Muscle layer of colon (tissue), 2 donors: ENCODE measurements around the gene EHF.

ENCODE experiments used
- H3K27ac ChIP-seq: one replicate; pipeline ENCODE4 v1.7.0; 2013; ENCODE audit warnings: low read depth, mild to moderate bottlenecking, low read length, moderate library complexity
- H3K27me3 ChIP-seq, 2 donors: one replicate each; pipeline ENCODE4 v1.7.0; 2013; ENCODE audit warnings: low read length in 2 of 2, mild to moderate bottlenecking in 2 of 2; ENCODE audit not compliant: insufficient read depth in 2 of 2, control insufficient read depth in 1 of 2
- H3K36me3 ChIP-seq: one replicate; pipeline ENCODE4 v1.7.0; 2013; ENCODE audit warnings: mild to moderate bottlenecking, low read length; ENCODE audit not compliant: insufficient read depth
- H3K4me1 ChIP-seq: one replicate; pipeline ENCODE4 v1.7.0; 2013; ENCODE audit warnings: mild to moderate bottlenecking, low read length; ENCODE audit not compliant: insufficient read depth
- H3K4me3 ChIP-seq, 2 donors: one replicate each; pipeline ENCODE4 v1.7.0; 2013; ENCODE audit warnings: low read length in 2 of 2, low read depth in 1 of 2, mild to moderate bottlenecking in 1 of 2, moderate library complexity in 1 of 2
- H3K9ac ChIP-seq: one replicate; pipeline ENCODE4 v1.7.0; 2013; ENCODE audit warnings: low read length
- H3K9me3 ChIP-seq: one replicate; pipeline ENCODE4 v1.7.0; 2013; ENCODE audit warnings: mild to moderate bottlenecking, low read length
- donor health status: abdominal sarcoma.
- donor health status: Adenocarcinoma of cecum.

Gene EHF

DNA sequence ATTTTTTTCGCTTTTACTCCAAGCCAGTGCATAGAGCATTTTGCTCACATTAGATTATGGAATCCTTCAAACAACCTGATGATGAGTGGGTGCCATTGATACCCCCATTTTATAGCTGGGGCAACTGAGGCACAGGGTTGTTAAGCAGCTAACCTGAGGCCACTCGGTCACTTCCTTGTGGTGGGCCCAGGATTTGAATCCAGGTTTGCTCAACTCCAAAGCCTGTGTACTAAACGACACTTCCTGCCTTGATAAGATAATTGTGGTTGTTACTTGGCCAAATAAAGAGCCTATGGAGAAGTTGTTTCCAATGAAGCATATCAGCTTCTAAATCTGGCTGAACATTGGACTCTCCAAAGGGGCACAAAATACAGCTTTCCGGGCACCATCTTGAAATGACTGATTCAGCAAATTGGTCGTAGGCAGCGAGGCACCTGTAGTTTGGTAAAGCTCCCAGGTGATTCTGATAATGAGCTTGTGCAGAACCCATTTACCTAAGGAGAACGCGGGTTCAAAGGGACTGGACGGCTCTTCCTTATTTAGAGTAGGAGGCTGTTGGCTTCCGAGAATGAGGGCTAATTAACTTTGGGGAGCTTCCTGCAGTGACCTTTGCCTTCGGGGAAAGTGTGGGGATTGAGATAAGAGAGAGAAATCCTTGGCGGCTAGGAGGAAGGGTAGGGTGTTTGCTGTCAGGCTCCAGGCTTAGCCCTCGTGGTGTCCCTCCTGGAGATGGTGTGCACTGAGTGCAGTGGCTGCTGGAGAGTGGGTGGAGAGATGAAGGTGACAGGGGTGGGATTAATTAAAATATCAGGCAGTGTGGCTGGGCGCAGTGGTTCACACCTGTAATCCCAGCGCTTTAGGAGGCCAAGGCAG lies 17.5 kb upstream of the EHF start:
- H3K4me3 ChIP-seq, result no peak overlapping the region
- no peaks in the 10 kb centered on the region for H3K4me1 ChIP-seq
- no peak overlapping the region for H3K27ac ChIP-seq
- H3K9me3 ChIP-seq, result no peaks in the 10 kb centered on the region
- no peaks in the 10 kb centered on the region for H3K27me3 ChIP-seq
- H3K9ac ChIP-seq, result no peak overlapping the region
- H3K36me3 ChIP-seq, result no peaks in the 10 kb centered on the region

- H3K27ac ChIP-seq, result no peak overlapping the region
- H3K27me3 ChIP-seq, result no peaks in the 10 kb centered on the region
- no peak overlapping the region for H3K4me3 ChIP-seq
- no peaks in the 10 kb centered on the region for H3K36me3 ChIP-seq
- no peak overlapping the region for H3K9ac ChIP-seq
- H3K9me3 ChIP-seq, result no peaks in the 10 kb centered on the region
- no peaks in the 10 kb centered on the region for H3K4me1 ChIP-seq
These were observed 16.7 kb upstream of the EHF start for GRCh38 chr11:34604145-34604544.

DNA sequence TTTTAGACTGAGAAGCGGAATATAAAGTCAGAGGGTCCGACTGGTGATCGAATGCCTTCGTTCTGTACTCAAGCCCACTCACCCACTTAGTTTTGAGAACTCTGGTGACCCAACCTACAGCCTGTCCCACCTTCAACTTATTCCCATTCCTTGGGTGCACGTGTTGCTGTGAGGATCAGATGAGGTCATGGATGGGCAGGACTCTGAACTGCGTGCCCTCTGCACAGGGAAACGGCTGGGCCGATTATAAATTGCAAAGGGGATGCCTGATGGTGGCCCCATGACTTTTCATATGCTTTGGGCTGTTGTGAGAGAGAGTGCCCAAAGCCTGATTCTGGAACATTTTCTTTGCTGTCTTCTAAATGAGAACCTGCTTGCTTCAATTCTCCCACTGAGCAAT lies 16.0 kb upstream of the EHF start:
- Histone ChIP-seq H3K36me3 (no peaks in the 10 kb centered on the region), H3K27ac (no peak overlapping the region), H3K4me1 (no peaks in the 10 kb centered on the region)

GRCh38 chr11:34605481-34606325 lies 15.2 kb upstream of the EHF start:
- Histone ChIP-seq H3K27me3 (no peaks in the 10 kb centered on the region), H3K9ac (no peak overlapping the region), H3K36me3 (no peaks in the 10 kb centered on the region), H3K9me3 (no peaks in the 10 kb centered on the region), H3K27ac (no peak overlapping the region), H3K4me3 (no peak overlapping the region), H3K4me1 (no peaks in the 10 kb centered on the region)

More for the DNA sequence above, 16.0 kb upstream of the EHF start:
- Histone ChIP-seq H3K9ac (no peak overlapping the region), H3K4me3 (no peak overlapping the region), H3K27me3 (no peaks in the 10 kb centered on the region), H3K9me3 (no peaks in the 10 kb centered on the region)

GRCh38 chr11:34606326-34607120 lies 14.4 kb upstream of the EHF start:
- no peak overlapping the region for H3K27ac ChIP-seq
- H3K4me1 ChIP-seq, result no peaks in the 10 kb centered on the region
- H3K9ac ChIP-seq, result no peak overlapping the region
- H3K27me3 ChIP-seq, result no peaks in the 10 kb centered on the region
- H3K4me3 ChIP-seq, result no peak overlapping the region
- H3K9me3 ChIP-seq, result no peaks in the 10 kb centered on the region
- H3K36me3 ChIP-seq, result no peaks in the 10 kb centered on the region

GRCh38 chr11:34609187-34609751 lies 11.6 kb upstream of the EHF start:
- Histone ChIP-seq H3K27ac (no peak overlapping the region), H3K36me3 (no peaks in the 10 kb centered on the region), H3K27me3 (no peaks in the 10 kb centered on the region), H3K9ac (no peak overlapping the region), H3K4me3 (no peak overlapping the region), H3K4me1 (no peaks in the 10 kb centered on the region), H3K9me3 (no peaks in the 10 kb centered on the region)

DNA sequence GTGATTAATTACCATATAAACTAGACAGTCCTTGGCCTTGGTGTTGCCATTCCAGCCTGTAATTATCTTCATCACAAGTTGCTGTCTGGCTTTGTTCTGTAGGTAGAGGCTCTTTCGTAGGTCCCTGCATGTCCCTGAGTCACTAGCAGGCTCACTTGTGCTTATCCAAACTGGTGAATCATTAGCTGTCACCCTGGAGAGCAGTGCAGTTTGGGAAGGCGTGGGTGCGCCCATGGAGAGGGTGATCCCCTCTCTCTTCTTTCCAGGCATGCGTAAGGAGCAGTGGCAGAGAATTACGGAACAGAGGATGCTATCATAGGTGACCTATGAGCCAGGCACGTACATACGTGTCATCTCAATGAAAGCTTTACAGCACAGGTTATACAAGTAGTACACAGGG lies 11.0 kb upstream of the EHF start:
- H3K4me3 ChIP-seq, result no peak overlapping the region
- no peaks in the 10 kb centered on the region for H3K36me3 ChIP-seq
- no peak overlapping the region for H3K9ac ChIP-seq
- H3K9me3 ChIP-seq, result no peaks in the 10 kb centered on the region
- H3K27ac ChIP-seq, result no peak overlapping the region
- H3K4me1 ChIP-seq, result no peaks in the 10 kb centered on the region
- no peaks in the 10 kb centered on the region for H3K27me3 ChIP-seq

- H3K4me3 ChIP-seq, result no peak overlapping the region
- H3K27ac ChIP-seq, result no peak overlapping the region
- H3K27me3 ChIP-seq, result no peaks in the 10 kb centered on the region
- H3K9me3 ChIP-seq, result no peaks in the 10 kb centered on the region
- no peaks in the 10 kb centered on the region for H3K36me3 ChIP-seq
- no peaks in the 10 kb centered on the region for H3K4me1 ChIP-seq
- no peak overlapping the region for H3K9ac ChIP-seq
These were observed 10.4 kb upstream of the EHF start for GRCh38 chr11:34610324-34611041.

DNA sequence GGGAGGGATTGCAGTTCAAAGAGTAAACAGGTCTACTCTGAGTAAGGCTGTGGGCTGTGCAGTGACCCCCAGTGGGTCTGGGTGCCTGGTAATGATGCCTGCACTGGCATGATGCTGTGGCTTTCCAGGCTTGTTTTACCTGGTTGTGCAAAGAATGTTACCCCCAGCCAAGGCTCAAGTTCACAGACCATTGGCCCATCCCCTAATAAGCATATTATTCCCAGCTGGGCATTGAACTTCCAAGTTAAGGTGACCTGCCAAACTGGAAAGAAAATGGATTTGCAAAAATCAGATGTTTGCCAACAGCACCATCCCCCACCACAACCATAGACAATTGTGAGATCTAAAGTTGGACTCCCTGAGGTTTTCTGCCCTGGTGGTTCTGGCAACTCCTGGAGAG lies 7.9 kb upstream of the EHF start:
- H3K27me3 ChIP-seq, result no peaks in the 10 kb centered on the region
- no peaks in the 10 kb centered on the region for H3K9me3 ChIP-seq
- no peak overlapping the region for H3K4me3 ChIP-seq
- H3K4me1 ChIP-seq, result no peaks in the 10 kb centered on the region
- H3K9ac ChIP-seq, result no peak overlapping the region
- H3K36me3 ChIP-seq, result no peaks in the 10 kb centered on the region
- no peak overlapping the region for H3K27ac ChIP-seq

DNA sequence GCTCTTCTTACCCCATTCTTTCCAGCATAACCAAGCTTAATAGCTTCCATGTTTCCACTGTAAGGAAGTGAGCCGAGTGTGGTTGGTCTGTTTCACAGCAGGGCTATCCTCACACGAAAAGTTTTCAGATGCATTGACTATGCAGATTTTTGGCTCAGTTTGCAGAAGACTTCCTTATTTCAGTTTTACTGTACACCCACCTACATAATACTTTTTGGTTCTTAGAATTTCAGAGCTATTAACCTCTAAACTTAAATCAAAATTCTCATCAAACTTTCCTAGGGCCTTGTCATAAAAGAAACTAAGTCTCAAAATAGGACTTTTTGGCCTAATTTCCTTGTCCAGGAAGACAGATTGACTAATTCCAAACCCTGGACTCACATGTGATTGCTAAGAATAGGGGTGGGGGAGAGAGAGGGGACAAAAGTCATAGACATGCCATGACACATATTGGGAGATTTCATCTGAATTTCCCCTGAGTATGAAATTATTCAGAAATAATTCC lies 7.3 kb upstream of the EHF start:
- no peak overlapping the region for H3K27ac ChIP-seq
- no peak overlapping the region for H3K4me3 ChIP-seq
- no peak overlapping the region for H3K9ac ChIP-seq
- no peaks in the 10 kb centered on the region for H3K4me1 ChIP-seq
- no peaks in the 10 kb centered on the region for H3K36me3 ChIP-seq
- H3K27me3 ChIP-seq, result no peaks in the 10 kb centered on the region
- H3K9me3 ChIP-seq, result no peaks in the 10 kb centered on the region
